GM12878 (cell line): ENCODE results near the gene C11orf52. TPM values are rescaled to one million over a fixed set of nuclear protein-coding genes. Genes with fewer than 3 reads are reported as not detected.

Source experiments
- ATAC-seq: fragments of 200-7000 bp; cut with Tn5 transposase; 3 replicates; pipeline ENCODE4 v1.9.1; 2020; ENCODE audit warnings: mild to moderate bottlenecking, moderate library complexity
- BruUV-seq: library from RNA; stranded (reverse); fragments of 400-500 nt; replicated peaks from 2 replicates; lab custom pipeline; 2021; lab: Mats Ljungman, UMichigan
- CTCF ChIA-PET: fragments of 300-600 bp; sonication (Branson Sonifier 250); formaldehyde crosslinking; extraction: SDS; loops from one replicate; lab custom pipeline; 2021; ENCODE audit warnings: inconsistent platforms; lab: Yijun Ruan, JAX
- POLR2A ChIA-PET: fragments of 350-600 bp; formaldehyde crosslinking; extraction: SDS; loops from one replicate; lab custom pipeline; 2021; ENCODE audit warnings: inconsistent platforms; lab: Charles Lee
- RAD21 ChIA-PET: fragments of 300-600 bp; sonication (Branson Sonifier 250); formaldehyde crosslinking; loops from one replicate; lab custom pipeline; 2023; ENCODE audit warnings: antibody characterized with exemption; ENCODE audit not compliant: unreplicated experiment; lab: Charles Lee
- SMC1A ChIA-PET: fragments of 300-600 bp; sonication (Branson Sonifier 250); formaldehyde crosslinking; loops from one replicate; lab custom pipeline; 2023; ENCODE audit not compliant: unreplicated experiment, uncharacterized antibody; lab: Charles Lee
- DNase-seq: peaks from one replicate; pipeline ENCODE4 v3.0.0-alpha.2; 2011; ENCODE audit warnings: low read depth, low spot score
- FAIRE-seq: peaks from 3 replicates; lab custom pipeline; 2011; peaks lifted over from hg19 to GRCh38; lab: Jason Lieb, UNC
- H2AFZ ChIP-seq: 2 replicates; pipeline ENCODE4 v1.6.0; 2011; ENCODE audit warnings: low read depth, low read length, control low read depth; ENCODE audit not compliant: control insufficient read depth
- H3K27ac ChIP-seq: 2 replicates; pipeline ENCODE4 v1.5.1; 2011; ENCODE audit warnings: control low read depth; ENCODE audit not compliant: control insufficient read depth, insufficient read depth
- H3K27me3 ChIP-seq, 2 experiments: replicated peaks in 1 of 2; 2 replicates each; pipeline versions ENCODE4 v1.6.0 to v1.6.1; 2011; ENCODE audit warnings: low read length in 1 of 2; ENCODE audit not compliant: control insufficient read depth in 2 of 2, insufficient read depth in 2 of 2
- H3K36me3 ChIP-seq, 2 experiments: 2 replicates each; pipeline ENCODE4 v1.5.1; 2011; ENCODE audit warnings: low read length in 1 of 2; ENCODE audit not compliant: control insufficient read depth in 2 of 2, insufficient read depth in 2 of 2
- H3K4me1 ChIP-seq: 2 replicates; pipeline ENCODE4 v1.6.1; 2011; ENCODE audit warnings: mild to moderate bottlenecking, low read length, moderate library complexity, mixed read lengths; ENCODE audit not compliant: control insufficient read depth, insufficient read depth
- H3K4me2 ChIP-seq: 2 replicates; pipeline ENCODE4 v1.6.0; 2011; ENCODE audit warnings: control low read depth; ENCODE audit not compliant: control insufficient read depth, insufficient read depth
- H3K4me3 ChIP-seq: fragments of 200-600 bp; sonication (generic); 2 replicates; pipeline ENCODE4 v1.5.1; 2016
- H3K79me2 ChIP-seq: 2 replicates; pipeline ENCODE4 v1.6.0; 2011; ENCODE audit warnings: low read length; ENCODE audit not compliant: control insufficient read depth, insufficient read depth
- H3K9ac ChIP-seq: 2 replicates; pipeline ENCODE4 v1.8.0; 2011; ENCODE audit warnings: low read length, control low read depth, mixed read lengths; ENCODE audit not compliant: control insufficient read depth, insufficient read depth
- H3K9me3 ChIP-seq: replicated peaks from 3 replicates; pipeline ENCODE4 v1.5.1; 2011; ENCODE audit warnings: mild to moderate bottlenecking, low read length; ENCODE audit not compliant: control insufficient read depth, insufficient read depth
- H4K20me1 ChIP-seq: 2 replicates; pipeline ENCODE4 v1.6.0; 2011; ENCODE audit not compliant: control insufficient read depth, insufficient read depth
- CTCF ChIP-seq, 3 experiments: IDR thresholded peaks in 2 of 3; conservative IDR thresholded peaks in 1 of 3; 2 replicates each; pipeline ENCODE4 v1.5.1; 2011; ENCODE audit warnings: low read depth in 3 of 3, low read length in 3 of 3, mild to moderate bottlenecking in 3 of 3, control low read depth in 2 of 3, moderate library complexity in 2 of 3, inconsistent platforms in 1 of 3, mixed read lengths in 1 of 3; ENCODE audit not compliant: control insufficient read depth in 2 of 3, insufficient read depth in 1 of 3; ENCODE audit errors: extremely low read depth in 1 of 3
- NRF1 ChIP-seq: conservative IDR thresholded peaks from 2 replicates; pipeline ENCODE4 v1.6.1; 2011; ENCODE audit warnings: mild to moderate bottlenecking, low read depth, low read length, improper control_type of control experiment
- PAX8 ChIP-seq: fragments of 450-650 bp; IDR thresholded peaks from 2 replicates; pipeline ENCODE4 v1.6.1; 2017; ENCODE audit warnings: mild to moderate bottlenecking, moderate library complexity
- SMARCA5 ChIP-seq: fragments of 450-650 bp; IDR thresholded peaks from 2 replicates; pipeline ENCODE4 v1.6.1; 2017; ENCODE audit warnings: mild to moderate bottlenecking
- SPI1 ChIP-seq: IDR thresholded peaks from 2 replicates; pipeline ENCODE4 v1.6.1; 2011; ENCODE audit warnings: low read depth, mild to moderate bottlenecking, low read length, moderate library complexity, borderline replicate concordance; ENCODE audit not compliant: insufficient read depth
- TCF3 ChIP-seq: IDR thresholded peaks from 2 replicates; pipeline ENCODE4 v1.6.1; 2012; ENCODE audit warnings: low read depth, mild to moderate bottlenecking, low read length, borderline replicate concordance; ENCODE audit not compliant: insufficient read depth
- ZNF24 ChIP-seq: fragments of 450-650 bp; IDR thresholded peaks from 2 replicates; pipeline ENCODE4 v1.6.1; 2017; ENCODE audit warnings: antibody characterized with exemption, mild to moderate bottlenecking
- WGBS: methylation state at CpG from one replicate; pipeline ENCODE4 v1.1.6; 2016; ENCODE audit warnings: low lambda C conversion rate; ENCODE audit not compliant: insufficient replicate concordance, insufficient coverage; ENCODE audit errors: missing lambda C conversion rate; 5-methylcytosine and 5-hydroxymethylcytosine counted together
- in situ Hi-C: fragments of 300-500 bp; cut with MboI; formaldehyde crosslinking; loops from 9 replicates; pipeline ENCODE4 v1.14.3; 2018; ENCODE audit warnings: mixed read lengths
- intact Hi-C: fragments of 100-400 bp; cut with micrococcal nuclease; formaldehyde crosslinking; loops from one replicate; pipeline ENCODE4 v1.14.2; 2022; ENCODE audit not compliant: unreplicated experiment
- polyA plus RNA-seq, 11 experiments: library from polyadenylated mRNA; depleted of rRNA in 4 of 11; unstranded in 6 of 11; stranded (reverse) in 5 of 11; fragments of >200 nt; fragmentation: Nextera tagmentation in 4 of 11; fragmentation: Illumina TruSeq in 1 of 11; extraction: Ambion mirVana in 4 of 11; extraction: Trizol in 1 of 11; gene quantifications; 1 replicate in 1 of 11; 2 replicates in 10 of 11; pipeline versions ENCODE4 v1.2.1 to v1.2.3, GENCODE V29; 2011 to 2016; ENCODE audit warnings: inconsistent platforms in 2 of 11, missing spikeins in 2 of 11, low read depth in 1 of 11
- total RNA-seq, 4 experiments: library from RNA; depleted of rRNA in 3 of 4; stranded (reverse); fragments of >200 nt in 3 of 4; fragmentation: Illumina TruSeq in 1 of 4; extraction: Trizol in 1 of 4; gene quantifications; 2 replicates each; pipeline versions ENCODE4 v1.2.1 to v1.2.3, GENCODE V29; 2013 to 2021
- TF ChIP-seq, protein P1 (sequence below): IDR thresholded peaks from 2 replicates; pipeline ENCODE4 v1.6.1; 2011; ENCODE audit warnings: borderline replicate concordance, low read depth, mild to moderate bottlenecking, moderate library complexity, mixed read lengths, low read length; ENCODE audit not compliant: insufficient read depth; ENCODE audit errors: extremely low read length

C11orf52 gene
- total and polyA plus RNA-seq, 10 of the 15 experiments (the other 5 are each of a cell fraction or from before 2014, with no cell fraction given), result not detected

DNA sequence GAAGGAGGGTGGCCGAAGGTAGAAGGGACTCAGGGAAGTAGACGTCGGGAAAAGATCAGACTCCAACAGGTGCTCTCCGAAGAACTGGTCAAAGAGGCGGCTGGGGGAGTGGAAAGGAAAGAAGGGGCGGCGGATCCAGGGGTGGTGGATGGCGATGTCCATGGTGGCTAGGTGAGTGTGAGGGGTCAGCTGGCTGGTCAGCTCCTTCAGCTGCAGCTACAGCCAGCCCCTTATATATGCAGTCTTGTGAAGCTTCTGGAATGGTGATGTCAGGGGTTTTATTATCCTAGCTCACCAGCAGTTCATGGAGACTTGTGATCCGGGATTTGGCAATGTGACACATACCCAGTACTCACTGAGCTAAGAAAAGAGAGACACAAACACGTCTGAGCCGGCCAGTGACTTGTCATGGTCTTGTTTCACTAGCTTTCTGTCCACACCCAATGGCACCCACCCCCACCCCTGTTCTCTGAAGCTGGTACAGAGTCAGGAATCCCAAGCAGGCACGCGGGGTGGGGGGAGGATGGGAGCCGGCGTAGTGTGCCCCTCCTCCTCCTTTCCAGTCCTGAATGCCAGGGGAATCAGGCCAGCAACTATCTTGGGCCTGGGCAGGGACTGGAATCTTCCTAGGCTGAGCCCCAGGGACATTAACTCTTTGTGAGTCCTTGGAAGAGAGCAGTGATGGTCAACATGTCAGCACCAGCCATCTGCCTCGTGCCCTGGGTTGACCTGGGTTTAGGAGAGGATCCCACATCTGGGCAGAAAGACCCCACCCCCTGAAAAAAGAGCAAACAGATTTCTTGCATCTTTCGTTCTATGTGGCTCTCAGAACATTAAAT is 6.9 kb upstream of the C11orf52 start, which contains the start of gene CRYAB:
Gene CRYAB, minus strand, starts transcription at position 208 of the 839 bp plus-strand sequence. Its CDS starts 46 bp downstream, at position 162.
- Histone ChIP-seq H3K4me1 (no peaks in the 10 kb centered on the region), H3K9me3 (no peaks in the 10 kb centered on the region), H2AFZ (no peak within 1 kb of the TSS), H3K9ac (no peak within 1 kb of the TSS), H4K20me1 (no peaks in the 10 kb centered on the region), H3K27ac (no peak within 1 kb of the TSS), H3K4me3 (no peak within 1 kb of the TSS), H3K36me3 (no peaks in the 10 kb centered on the region), H3K79me2 (no peaks in the 10 kb centered on the region), H3K4me2 (no peak within 1 kb of the TSS), H3K27me3 (no peaks in the 10 kb centered on the region; a peak in 2 of 4 replicates)
- in situ Hi-C loops (no loop called here), intact Hi-C loops (no loop called here)
- DNase-seq (no peak), FAIRE-seq (no peak), ATAC-seq (no peak)
- SMC1A ChIA-PET, result no interaction called here
- RAD21 ChIA-PET, result no interaction called here
- CTCF ChIA-PET, result interaction anchor here (1.4 kb wide), 1 partner anchor 15 kb away, joined by 5 read pairs; no protein-coding TSS in a partner anchor
- no peak for TF ChIP-seq NRF1
- no peak for TF ChIP-seq ZNF24
- no peak for TF ChIP-seq PAX8
- no peak for TF ChIP-seq TCF3
- no peak for TF ChIP-seq CTCF (IDR thresholded peaks at IDR 0.05 in 2 of 3, conservative IDR thresholded peaks at IDR 0.05 in 1 of 3; ENCODE audit: control insufficient read depth in 2 of 3, extremely low read depth in 1 of 3, insufficient read depth in 1 of 3, low read depth in 3 of 3, low read length in 3 of 3)
- TF ChIP-seq, protein P1, sequence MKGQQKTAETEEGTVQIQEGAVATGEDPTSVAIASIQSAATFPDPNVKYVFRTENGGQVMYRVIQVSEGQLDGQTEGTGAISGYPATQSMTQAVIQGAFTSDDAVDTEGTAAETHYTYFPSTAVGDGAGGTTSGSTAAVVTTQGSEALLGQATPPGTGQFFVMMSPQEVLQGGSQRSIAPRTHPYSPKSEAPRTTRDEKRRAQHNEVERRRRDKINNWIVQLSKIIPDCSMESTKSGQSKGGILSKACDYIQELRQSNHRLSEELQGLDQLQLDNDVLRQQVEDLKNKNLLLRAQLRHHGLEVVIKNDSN, result no peak
- no peak for TF ChIP-seq SPI1
- TF ChIP-seq SMARCA5, result no peak
- 40% methylated on average over 17 of the region's 17 CpGs for WGBS
- POLR2A ChIA-PET, result no interaction called here
- no TSS peak for BruUV-seq
